ENCODE results near the gene CAPS2. TPM values are rescaled to one million over a fixed set of nuclear protein-coding genes. Genes with fewer than 3 reads are reported as not detected.

Gene CAPS2
- total RNA-seq, 1 donor from 2014 or later, result 8.9 TPM

- no peak for DNase-seq
Measured at GRCh38 chr12:75305412-75306332, 24.5 kb downstream of the CAPS2 start.

GRCh38 chr12:75302781-75303180, 27.3 kb downstream of the CAPS2 start:
- DNase-seq, result no peak

- no peak for DNase-seq
Measured at GRCh38 chr12:75302225-75302624, 27.9 kb downstream of the CAPS2 start.

- no peak for DNase-seq
Measured at GRCh38 chr12:75294797-75295196, 35.3 kb downstream of the CAPS2 start.

- no peak for DNase-seq
Measured at GRCh38 chr12:75294336-75294735, 35.8 kb downstream of the CAPS2 start.

- DNase-seq, result no peak
Measured at GRCh38 chr12:75291014-75291413, 39.1 kb downstream of the CAPS2 start.

GRCh38 chr12:75289753-75290152, 40.4 kb downstream of the CAPS2 start:
- DNase-seq, result peak; percentile 2

- DNase-seq, result no peak
Measured at GRCh38 chr12:75288860-75289259, 41.3 kb downstream of the CAPS2 start.

- no peak for DNase-seq
Measured at GRCh38 chr12:75275702-75276101, 54.4 kb downstream of the CAPS2 start.

- DNase-seq, result no peak
Measured at GRCh38 chr12:75271576-75271975, 58.5 kb downstream of the CAPS2 start.

GRCh38 chr12:75270157-75270556, 60.0 kb downstream of the CAPS2 start:
- peak; percentile 13 for DNase-seq

- DNase-seq, result no peak
Measured at GRCh38 chr12:75269209-75269608, 60.9 kb downstream of the CAPS2 start.

GRCh38 chr12:75260316-75260715, 69.8 kb downstream of the CAPS2 start:
- DNase-seq, result no peak

- no peak for DNase-seq
Measured at GRCh38 chr12:75259143-75259542, 71.0 kb downstream of the CAPS2 start.

- no peak for DNase-seq
Measured at GRCh38 chr12:75257510-75257909, 72.6 kb downstream of the CAPS2 start.

GRCh38 chr12:75245108-75245507, 85.0 kb downstream of the CAPS2 start:
- DNase-seq, result no peak

GRCh38 chr12:75239987-75240386, 90.1 kb downstream of the CAPS2 start:
- no peak for DNase-seq

GRCh38 chr12:75236206-75236605, 93.9 kb downstream of the CAPS2 start:
- no peak for DNase-seq

GRCh38 chr12:75227132-75227531, 103.0 kb downstream of the CAPS2 start:
- DNase-seq, result no peak

Other genes starting within 250 kb of the CAPS2 start
- 3.9 TPM for gene KCNC2, start 120.5 kb downstream of the CAPS2 start, total RNA-seq
- not detected for gene GLIPR1L1, start 4.3 kb upstream of the CAPS2 start, total RNA-seq
- gene GLIPR1L2, start 60.8 kb upstream of the CAPS2 start, total RNA-seq, result 2.8 TPM
- 6.6 TPM for gene GLIPR1, start 150.4 kb upstream of the CAPS2 start, total RNA-seq
- gene KRR1, start 181.3 kb upstream of the CAPS2 start, total RNA-seq, result 78.9 TPM